Measurements from ENCODE around the gene PCSK4. TPM values are rescaled to one million over a fixed set of nuclear protein-coding genes. Genes with fewer than 3 reads are reported as not detected.

The PCSK4 gene
- total RNA-seq, 1 donor from 2014 or later = 1.5 TPM

- TF ChIP-seq CTCF (IDR thresholded peaks at IDR 0.05) = no peak
- peak overlapping the region; percentile 75 to 81 for H3K4me3 ChIP-seq
- H3K27ac ChIP-seq = peak overlapping the region; percentile 85
Observed at GRCh38 chr19:1438933-1439354, 51.2 kb downstream of the PCSK4 start.

GRCh38 chr19:1438035-1438932, 51.9 kb downstream of the PCSK4 start, which contains the start of gene RPS15:
TSS of gene RPS15 (plus strand) at chr19:1438396. CDS start at chr19:1438426, 30 bp downstream.
- Histone ChIP-seq H3K27me3 (no peaks in the 10 kb centered on the region), H3K27ac (peak within 1 kb of the TSS; percentile 85), H3K36me3 (peaks cover 36 to 61% of the 10 kb centered on the region in 2 donors), H3K4me1 (peaks cover 8 to 14% of the 10 kb centered on the region in 2 donors), H3K9me3 (no peaks in the 10 kb centered on the region), H3K4me3 (peak within 1 kb of the TSS; percentile 75 to 81)
- peak; percentile 63 to 95 for DNase-seq (ENCODE audit: low spot score in 2 of 2)
- TF ChIP-seq CTCF (IDR thresholded peaks at IDR 0.05) = peak; percentile 93 to 96 (median 94)
- intact Hi-C loops (cut with DNase I) = loop anchor here (1.0 to 5.0 kb wide), 5 partner anchors 31 to 74 kb away; partner anchors contain the start of genes ADAMTSL5, C19orf25, DAZAP1 and NDUFS7

More at GRCh38 chr19:1438933-1439354, 51.2 kb downstream of the PCSK4 start:
- peaks cover 8 to 14% of the 10 kb centered on the region in 2 donors for H3K4me1 ChIP-seq
- intact Hi-C loops (cut with DNase I) = loop anchor here (1.0 to 5.0 kb wide), 5 partner anchors 32 to 73 kb away; partner anchors contain the start of genes ADAMTSL5, C19orf25, DAZAP1 and NDUFS7
- DNase-seq (ENCODE audit: low spot score in 2 of 2) = no peak
- no peaks in the 10 kb centered on the region for H3K27me3 ChIP-seq
- peaks cover 30 to 55% of the 10 kb centered on the region in 2 donors for H3K36me3 ChIP-seq
- no peaks in the 10 kb centered on the region for H3K9me3 ChIP-seq

GRCh38 chr19:1437609-1438008, 52.5 kb downstream of the PCSK4 start:
- H3K4me1 ChIP-seq = peaks cover 8 to 14% of the 10 kb centered on the region in 2 donors
- TF ChIP-seq CTCF (IDR thresholded peaks at IDR 0.05) = no peak
- no peak for DNase-seq (ENCODE audit: low spot score in 2 of 2)
- H3K27me3 ChIP-seq = no peaks in the 10 kb centered on the region
- H3K9me3 ChIP-seq = no peaks in the 10 kb centered on the region
- intact Hi-C loops (cut with DNase I) = loop anchor here (1.0 to 5.0 kb wide), 5 partner anchors 31 to 75 kb away; partner anchors contain the start of genes ADAMTSL5, C19orf25, DAZAP1 and NDUFS7
- peak overlapping the region in 1 of 2 donors; percentile 75 for H3K4me3 ChIP-seq
- H3K27ac ChIP-seq = no peak overlapping the region
- peaks cover 43 to 66% of the 10 kb centered on the region in 2 donors for H3K36me3 ChIP-seq

- Histone ChIP-seq H3K36me3 (peaks cover 54 to 66% of the 10 kb centered on the region in 2 donors), H3K27ac (no peak overlapping the region)
- intact Hi-C loops (cut with DNase I) = loop anchor here (5.0 kb wide), 1 partner anchor 77 kb away; the partner anchor contains the start of gene ADAMTSL5
Observed at GRCh38 chr19:1435378-1435989, 54.7 kb downstream of the PCSK4 start.

More at GRCh38 chr19:1435378-1435989, 54.7 kb downstream of the PCSK4 start:
- no peak for DNase-seq (ENCODE audit: low spot score in 2 of 2)
- no peaks in the 10 kb centered on the region for H3K27me3 ChIP-seq
- H3K4me3 ChIP-seq = no peak overlapping the region
- no peak for TF ChIP-seq CTCF (IDR thresholded peaks at IDR 0.05)
- no peaks in the 10 kb centered on the region for H3K9me3 ChIP-seq
- peaks cover 8 to 13% of the 10 kb centered on the region in 2 donors for H3K4me1 ChIP-seq

Measured in ascending aorta (tissue), 2 donors.